Stimulated activated CD4-positive, alpha-beta T cell treated with anti-CD3 and anti-CD28 coated beads, Interleukin-4, amount 100 ng/mL, for 4 hours (primary cell): Measurements from ENCODE around the gene TP73.

Experiments
- DNase-seq, 2 experiments: peaks; one replicate each; pipeline ENCODE4 v3.0.0-alpha.2; 2020

TP73 gene

DNA sequence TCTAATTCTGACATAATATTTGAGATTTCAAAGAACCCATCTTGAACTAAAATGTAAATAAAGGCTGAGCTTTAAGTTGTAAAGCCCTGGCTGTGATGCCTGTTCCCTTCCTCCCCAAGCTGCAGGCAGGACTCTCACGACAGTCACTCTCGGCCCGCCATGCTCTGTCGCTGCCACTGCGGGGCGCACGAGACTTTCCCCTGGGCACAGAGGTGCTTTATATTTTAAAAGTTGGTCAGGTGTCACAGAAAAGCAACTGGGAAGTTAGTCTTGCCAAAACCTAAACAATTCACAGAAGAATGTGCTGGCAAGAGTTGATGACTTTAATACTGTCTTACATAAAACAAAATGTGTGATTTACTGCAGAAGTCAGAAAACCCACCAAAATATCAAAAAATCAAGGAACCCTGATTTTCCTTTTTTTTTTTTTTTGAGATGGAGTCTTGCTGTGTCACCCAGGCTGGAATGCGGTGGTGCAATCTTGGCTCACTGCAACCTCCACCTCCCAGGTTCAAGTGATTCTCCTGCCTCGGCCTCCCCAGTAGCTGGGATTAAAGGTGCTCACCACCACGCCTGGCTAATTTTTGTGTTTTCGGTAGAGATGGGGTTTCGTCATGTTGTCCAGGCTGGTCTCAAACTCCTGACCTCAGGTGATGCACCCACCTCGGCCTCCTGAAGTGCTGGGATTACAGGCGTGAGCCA, 133.3 kb downstream of the TP73 start:
- no peak for DNase-seq
